HG03354 (cell line): ENCODE results near the gene SLC47A2.
"Not testable (repeated sequence)": the region's sequence is repeated elsewhere in the genome, so short reads cannot be mapped to it uniquely, and the experiment has no call there.

Experiments used
- ATAC-seq: cut with Tn5 transposase; IDR thresholded peaks from one replicate; pipeline ENCODE4 v1.9.1; 2021; ENCODE audit warnings: mild to moderate bottlenecking; ENCODE audit not compliant: unreplicated experiment, poor library complexity, severe bottlenecking

Gene SLC47A2

GRCh38 chr17:19713462-19713861 is 2.9 kb downstream of the SLC47A2 start:
- ATAC-seq, result no peak

GRCh38 chr17:19712436-19713004 is 3.9 kb downstream of the SLC47A2 start:
- no peak for ATAC-seq

- ATAC-seq, result no peak
These were observed 6.5 kb downstream of the SLC47A2 start for GRCh38 chr17:19709841-19710240.

GRCh38 chr17:19708431-19709175 is 7.8 kb downstream of the SLC47A2 start:
- ATAC-seq, result no peak

DNA sequence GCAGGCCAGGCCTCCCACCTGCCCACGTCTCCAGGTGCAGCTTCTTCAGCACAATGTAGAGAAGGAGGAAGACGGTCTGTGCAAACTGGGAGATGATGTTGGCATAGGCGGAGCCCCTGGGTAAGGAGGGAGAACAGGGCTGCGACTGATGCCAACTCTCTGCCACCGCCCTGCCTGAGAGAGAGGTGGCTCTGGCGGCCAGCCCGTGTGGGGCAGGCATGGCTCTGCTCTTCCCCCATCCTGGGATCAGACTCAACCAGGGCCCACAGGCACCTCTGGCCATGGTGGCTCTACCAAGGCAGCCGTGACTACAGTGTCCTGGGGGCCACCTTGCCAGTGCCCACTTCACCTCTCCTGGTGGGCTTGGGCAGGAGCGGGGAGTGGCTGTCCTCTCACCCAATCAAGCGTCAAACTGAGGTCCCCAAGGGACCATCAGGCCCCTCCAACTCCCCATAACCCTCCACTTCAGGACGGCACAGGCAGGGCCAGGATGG is 8.6 kb downstream of the SLC47A2 start:
- ATAC-seq, result no peak

- no peak for ATAC-seq
These were observed 9.3 kb downstream of the SLC47A2 start for GRCh38 chr17:19706791-19707727.

GRCh38 chr17:19705771-19706770 is 10.3 kb downstream of the SLC47A2 start:
- no peak for ATAC-seq

- ATAC-seq, result no peak
These were observed 11.2 kb downstream of the SLC47A2 start for GRCh38 chr17:19705201-19705600.

DNA sequence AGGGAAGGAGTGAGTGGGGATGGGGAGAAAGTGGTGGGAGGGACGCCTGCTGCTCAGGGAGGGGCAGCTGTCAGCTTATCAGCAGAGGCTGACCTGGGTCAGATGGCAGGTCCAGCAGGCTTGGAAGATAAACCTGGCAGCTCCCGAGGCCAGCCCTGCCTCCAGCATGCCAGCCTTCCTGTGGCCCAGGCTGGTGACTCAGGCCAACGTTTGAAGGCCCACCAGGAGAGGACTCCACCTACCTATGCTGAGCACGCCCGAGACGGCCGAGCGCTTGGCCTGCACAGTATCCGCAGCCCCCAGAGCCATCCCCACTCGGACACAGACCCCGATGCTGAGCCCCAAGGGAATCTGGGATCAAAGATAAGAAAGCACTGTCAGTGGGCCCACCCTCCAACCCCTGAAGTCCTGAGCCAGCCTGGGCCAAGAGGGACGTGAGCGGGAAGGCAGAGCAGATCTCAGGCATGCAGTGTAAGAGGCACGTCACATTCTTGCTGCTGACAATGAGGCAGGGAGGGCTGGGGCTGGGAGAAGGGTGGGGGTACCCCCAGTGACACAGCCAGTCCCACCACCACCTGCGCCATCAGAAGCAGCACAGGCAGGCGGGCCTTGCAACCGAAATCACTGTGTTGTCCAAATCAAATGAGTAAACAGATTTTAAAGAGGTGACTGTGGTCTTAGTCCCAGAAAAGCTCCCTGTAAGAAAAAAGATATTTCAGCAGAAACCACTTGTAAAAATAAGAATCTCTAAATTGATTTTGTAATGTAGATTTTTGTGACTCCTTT is 12.4 kb downstream of the SLC47A2 start:
- ATAC-seq, result no peak

DNA sequence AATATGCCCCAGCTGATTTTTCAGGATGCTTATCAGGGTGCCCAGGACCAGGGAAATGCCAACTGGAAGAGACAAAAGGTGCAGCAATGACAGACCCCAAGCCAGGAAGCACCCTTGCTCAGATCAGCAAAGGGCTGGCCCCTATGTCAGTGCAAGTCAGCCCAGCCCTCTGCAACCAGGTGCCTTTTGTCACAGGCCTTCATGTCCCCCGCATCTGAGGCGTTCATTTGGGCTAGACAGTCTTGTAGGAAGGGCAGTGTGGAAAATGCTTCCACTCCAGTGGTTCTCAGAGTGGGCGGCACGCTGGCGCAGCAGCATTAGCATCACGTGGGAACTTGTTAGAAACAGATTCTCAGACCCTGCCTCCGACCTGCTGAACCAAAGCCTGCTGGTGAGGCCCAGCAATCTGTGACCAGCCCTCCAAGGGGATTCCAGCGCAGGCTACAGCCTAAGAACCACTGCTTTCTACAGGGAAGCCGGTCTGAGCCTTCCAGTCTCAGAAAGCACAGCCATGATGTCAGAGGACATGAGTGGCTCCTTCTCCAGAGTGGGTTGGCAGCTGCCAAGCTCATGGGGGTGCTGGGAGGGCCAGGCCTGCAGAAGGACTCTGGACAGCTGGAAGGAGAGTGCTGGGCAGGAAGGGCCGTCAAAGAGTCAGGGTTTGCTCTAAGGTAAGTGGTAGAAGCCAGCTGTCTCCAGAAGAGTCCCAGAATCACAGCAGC is 13.1 kb downstream of the SLC47A2 start:
- no peak for ATAC-seq

DNA sequence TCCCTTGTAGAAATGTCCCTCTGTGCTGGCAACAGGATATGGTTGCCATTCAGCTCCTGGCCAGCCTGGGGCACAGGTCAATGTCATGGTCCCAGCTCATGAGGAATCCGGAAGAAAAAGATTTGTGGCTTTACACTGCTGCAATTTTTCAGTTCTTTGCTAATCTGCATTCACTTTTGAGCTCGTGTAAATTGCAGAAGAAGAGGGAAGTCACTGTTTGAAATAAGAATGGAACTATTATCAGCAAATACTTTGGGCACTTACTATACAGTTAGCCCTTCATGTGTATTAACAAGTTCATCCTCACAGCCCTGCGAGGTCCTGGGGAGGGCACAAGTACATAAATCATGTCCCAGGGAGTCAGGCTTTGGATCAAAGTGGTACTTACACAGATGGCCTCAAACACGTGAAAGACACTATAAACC is 14.2 kb downstream of the SLC47A2 start:
- ATAC-seq, result no peak

- no peak for ATAC-seq
These were observed 29.8 kb downstream of the SLC47A2 start for GRCh38 chr17:19686400-19687090.

DNA sequence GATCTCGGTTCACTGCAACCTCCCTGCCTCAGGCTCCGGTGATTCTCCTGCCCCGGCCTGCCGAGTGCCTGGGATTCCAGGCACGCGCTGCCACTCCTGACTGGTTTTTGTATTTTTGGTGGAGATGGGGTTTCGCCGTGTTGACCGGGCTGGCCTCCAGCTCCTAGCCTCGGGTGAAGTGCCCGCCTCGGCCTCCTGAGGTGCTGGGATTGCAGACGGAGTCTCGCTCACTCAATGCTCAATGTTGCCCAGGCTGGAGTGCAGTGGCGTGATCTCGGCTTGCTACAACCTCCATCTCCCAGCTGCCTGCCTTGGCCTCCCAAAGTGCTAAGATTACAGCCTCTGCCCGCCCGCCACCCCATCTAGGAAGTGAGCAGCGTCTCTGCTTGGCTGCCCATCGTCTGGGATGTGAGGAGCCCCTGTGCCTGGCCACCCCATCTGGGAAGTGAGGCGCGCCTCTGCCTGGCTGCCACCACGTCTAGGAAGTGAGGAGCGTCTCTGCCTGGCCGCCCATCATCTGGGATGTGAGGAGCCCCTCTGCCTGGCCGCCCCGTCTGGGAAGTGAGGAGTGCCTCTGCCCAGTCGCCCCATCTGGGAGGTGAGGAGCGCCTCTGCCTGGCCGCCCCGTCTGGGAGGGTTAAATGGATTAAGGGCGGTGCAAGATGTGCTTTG is 31.3 kb downstream of the SLC47A2 start:
- ATAC-seq, result not testable (repeated sequence)

GRCh38 chr17:19683117-19683516 is 33.3 kb downstream of the SLC47A2 start:
- no peak for ATAC-seq

- no peak for ATAC-seq
These were observed 37.6 kb downstream of the SLC47A2 start for GRCh38 chr17:19678581-19679453.
